H1 (cell line): Measurements from ENCODE around the gene NLK. TPM values are rescaled to one million over a fixed set of nuclear protein-coding genes. Genes with fewer than 3 reads are reported as not detected.

ENCODE experiments used
- KDM1A ChIP-seq: fragments of 200-600, 300-600 bp; sonication (generic); IDR thresholded peaks from 2 replicates; pipeline ENCODE4 v1.7.1; 2016; ENCODE audit warnings: mild to moderate bottlenecking, low read length, borderline replicate concordance
- POLR2A ChIP-seq, 2 experiments: IDR thresholded peaks; 1 replicate in 1 of 2; 2 replicates in 1 of 2; pipeline ENCODE4 v1.6.1; 2011; ENCODE audit warnings: low read depth in 2 of 2, low read length in 2 of 2, mild to moderate bottlenecking in 2 of 2; ENCODE audit errors: control extremely low read depth in 1 of 2
- RXRA ChIP-seq: IDR thresholded peaks from 2 replicates; pipeline ENCODE4 v1.6.1; 2011; ENCODE audit warnings: low read depth, mild to moderate bottlenecking, low read length, moderate library complexity; ENCODE audit not compliant: insufficient read depth
- TAF1 ChIP-seq: IDR thresholded peaks from 2 replicates; pipeline ENCODE4 v1.6.1; 2011; ENCODE audit warnings: mild to moderate bottlenecking, low read depth, low read length
- TCF12 ChIP-seq: IDR thresholded peaks from 2 replicates; pipeline ENCODE4 v1.6.1; 2011; ENCODE audit warnings: low read depth, mild to moderate bottlenecking, low read length
- polyA plus RNA-seq, 7 experiments: library from polyadenylated mRNA; depleted of rRNA in 3 of 7; stranded (reverse) in 5 of 7; unstranded in 2 of 7; fragments of >200 nt in 5 of 7; fragments of 200-250 nt in 2 of 7; gene quantifications; 1 replicate in 5 of 7; 2 replicates in 1 of 7; 4 replicates in 1 of 7; pipeline versions ENCODE4 v1.2.1 to v1.2.3, GENCODE V29; 2011 to 2013; ENCODE audit warnings: missing spikeins in 2 of 7, mixed read lengths in 2 of 7
- total RNA-seq: library from RNA; stranded (reverse); fragmentation: NEBNext Ultra II Directional; extraction: Animal tissue kit (Norgen Biotek cat#: 25700); gene quantifications from 2 replicates; pipeline ENCODE4 v1.2.1, GENCODE V29; 2021

Gene NLK
- total and polyA plus RNA-seq, 2 of the 8 experiments (the other 6 are each of a cell fraction or from before 2014, with no cell fraction given) = 30.8 to 49.9 TPM

DNA sequence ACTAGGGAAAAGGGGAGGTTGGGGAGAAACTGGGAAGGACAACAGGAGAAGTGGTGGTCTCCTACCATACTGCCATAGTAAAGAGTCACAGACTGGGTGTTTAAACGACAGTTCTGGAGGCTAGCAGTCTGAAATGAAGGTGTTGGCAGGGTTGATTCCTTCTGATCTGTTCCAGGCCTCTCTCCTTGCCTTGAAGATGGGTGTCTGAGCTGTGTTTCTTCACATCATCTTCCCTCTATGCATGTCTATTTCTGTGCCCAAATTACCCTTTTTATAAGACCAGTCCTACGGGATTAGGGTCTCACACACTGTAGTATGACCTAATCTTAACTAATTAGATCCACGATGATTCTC, 196.8 kb downstream of the NLK start (continued):
- TF ChIP-seq TCF12 (no peak), POLR2A (IDR thresholded peaks at IDR 0.05; ENCODE audit: control extremely low read depth in 1 of 2, low read depth in 2 of 2, low read length in 2 of 2) (no peak), KDM1A (no peak), TAF1 (no peak), RXRA (no peak)
